ENCODE data around the gene MEA1.
A peak's percentile ranks its signal among the peaks of the same experiment; 100 is the strongest.

Gene MEA1

DNA sequence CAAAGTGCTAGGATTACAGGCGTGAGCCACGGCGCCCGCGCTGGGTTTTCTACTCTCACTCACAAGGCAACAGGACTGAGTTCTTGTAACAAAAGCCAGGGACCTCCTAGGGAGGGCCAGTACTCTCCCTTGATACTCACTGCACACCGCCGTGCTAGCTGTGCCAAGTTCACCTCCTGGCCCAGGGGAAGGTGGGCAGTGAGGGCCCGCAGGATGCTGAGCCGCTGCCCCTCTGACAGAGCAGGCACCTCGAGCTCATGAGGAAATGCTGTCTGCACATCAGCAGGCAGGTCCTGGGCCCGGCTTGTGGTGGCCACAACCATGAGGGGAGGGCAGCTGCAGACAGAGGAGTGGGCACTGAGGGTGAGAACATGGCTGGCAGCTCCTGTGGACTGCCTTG lies 46.5 kb downstream of the MEA1 start:
- H3K4me3 ChIP-seq (ENCODE audit: low read depth, low read length) = no peak overlapping the region
- POLR2A ChIA-PET = no interaction called here
- CTCF ChIA-PET = interaction anchor here (0.8 kb wide), 1 partner anchor 11 kb away, joined by 3 read pairs; no protein-coding TSS in a partner anchor
- TF ChIP-seq, protein P1, sequence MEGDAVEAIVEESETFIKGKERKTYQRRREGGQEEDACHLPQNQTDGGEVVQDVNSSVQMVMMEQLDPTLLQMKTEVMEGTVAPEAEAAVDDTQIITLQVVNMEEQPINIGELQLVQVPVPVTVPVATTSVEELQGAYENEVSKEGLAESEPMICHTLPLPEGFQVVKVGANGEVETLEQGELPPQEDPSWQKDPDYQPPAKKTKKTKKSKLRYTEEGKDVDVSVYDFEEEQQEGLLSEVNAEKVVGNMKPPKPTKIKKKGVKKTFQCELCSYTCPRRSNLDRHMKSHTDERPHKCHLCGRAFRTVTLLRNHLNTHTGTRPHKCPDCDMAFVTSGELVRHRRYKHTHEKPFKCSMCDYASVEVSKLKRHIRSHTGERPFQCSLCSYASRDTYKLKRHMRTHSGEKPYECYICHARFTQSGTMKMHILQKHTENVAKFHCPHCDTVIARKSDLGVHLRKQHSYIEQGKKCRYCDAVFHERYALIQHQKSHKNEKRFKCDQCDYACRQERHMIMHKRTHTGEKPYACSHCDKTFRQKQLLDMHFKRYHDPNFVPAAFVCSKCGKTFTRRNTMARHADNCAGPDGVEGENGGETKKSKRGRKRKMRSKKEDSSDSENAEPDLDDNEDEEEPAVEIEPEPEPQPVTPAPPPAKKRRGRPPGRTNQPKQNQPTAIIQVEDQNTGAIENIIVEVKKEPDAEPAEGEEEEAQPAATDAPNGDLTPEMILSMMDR (IDR thresholded peaks at IDR 0.05; ENCODE audit: insufficient read depth, low read length, missing control alignments) = no peak
- DNase-seq (ENCODE audit: low read depth, low spot score) = no peak

DNA sequence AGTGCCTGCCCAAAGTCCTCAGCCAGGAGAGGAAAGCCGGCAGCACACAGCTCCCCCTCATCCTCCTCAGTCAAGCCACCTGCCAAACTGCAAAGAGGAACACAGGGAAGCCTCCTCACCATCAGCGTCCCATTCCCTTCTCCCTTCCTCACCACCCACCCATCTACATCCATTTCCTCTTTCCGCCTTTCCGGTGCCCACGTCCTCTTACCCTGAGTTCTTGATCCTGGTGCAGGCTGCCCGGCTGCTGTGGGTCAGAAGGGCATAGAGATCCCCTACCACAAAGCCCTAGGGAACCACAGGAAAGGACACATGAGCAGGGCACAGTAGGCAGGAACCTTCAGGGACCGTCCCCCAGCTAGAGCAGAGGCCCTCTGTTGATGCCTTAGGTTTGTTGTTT lies 47.2 kb downstream of the MEA1 start:
- CTCF ChIA-PET = interaction anchor here (0.7 kb wide), 1 partner anchor 30 kb away, joined by 3 read pairs; no protein-coding TSS in a partner anchor
- POLR2A ChIA-PET = no interaction called here
- TF ChIP-seq, protein P1 (IDR thresholded peaks at IDR 0.05; ENCODE audit: insufficient read depth, low read length, missing control alignments) = no peak
- DNase-seq (ENCODE audit: low read depth, low spot score) = no peak
- H3K4me3 ChIP-seq (ENCODE audit: low read depth, low read length) = no peak overlapping the region

DNA sequence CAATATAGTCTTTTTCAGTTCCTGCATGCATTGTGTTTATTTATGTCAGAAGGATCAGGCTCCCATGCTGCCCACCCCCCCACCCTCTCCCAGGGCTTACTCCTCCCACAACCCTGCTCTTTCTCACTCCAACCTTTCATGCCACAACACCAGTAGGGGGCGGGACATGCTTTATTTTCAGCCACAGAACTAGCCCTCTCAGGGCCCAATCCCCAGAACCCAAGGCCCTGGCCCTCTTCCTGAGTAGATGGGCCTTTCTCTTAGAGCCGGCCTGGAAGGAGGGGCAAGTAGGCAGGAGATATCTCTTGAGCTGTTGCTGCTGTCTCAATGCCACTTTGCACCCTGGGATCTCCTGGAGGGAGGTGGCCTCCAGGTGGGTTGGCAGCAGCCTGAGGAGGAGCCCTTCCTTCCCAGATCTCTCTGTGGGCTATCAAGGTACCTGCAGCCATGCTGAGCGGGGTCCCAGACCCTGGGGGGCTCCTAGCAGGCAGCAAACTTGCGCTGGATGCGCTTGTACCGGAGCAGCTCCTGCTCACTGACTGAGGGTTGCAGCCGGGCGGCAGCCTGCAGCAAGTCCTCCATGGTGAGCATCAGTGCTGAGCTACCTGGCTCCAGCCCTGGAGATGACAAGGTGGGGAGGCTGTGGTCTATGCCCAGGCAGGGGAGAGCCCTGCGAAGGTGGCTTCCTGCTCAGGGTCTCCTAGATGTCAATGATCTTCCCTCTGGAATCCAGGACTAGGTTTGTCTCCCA lies 49.7 kb downstream of the MEA1 start:
- ChIA-PET POLR2A (interaction anchor here (0.7 to 1.0 kb wide), 2 partner anchors 15 to 25 kb away, joined by 3 to 4 read pairs; partner anchors contain the start of gene PEX6), CTCF (interaction anchor here (0.9 to 2.1 kb wide), 4 partner anchors 9 to 58 kb away, joined by 3 to 5 read pairs (median 3); partner anchors contain the start of gene CNPY3)
- DNase-seq (ENCODE audit: low read depth, low spot score) = no peak

DNA sequence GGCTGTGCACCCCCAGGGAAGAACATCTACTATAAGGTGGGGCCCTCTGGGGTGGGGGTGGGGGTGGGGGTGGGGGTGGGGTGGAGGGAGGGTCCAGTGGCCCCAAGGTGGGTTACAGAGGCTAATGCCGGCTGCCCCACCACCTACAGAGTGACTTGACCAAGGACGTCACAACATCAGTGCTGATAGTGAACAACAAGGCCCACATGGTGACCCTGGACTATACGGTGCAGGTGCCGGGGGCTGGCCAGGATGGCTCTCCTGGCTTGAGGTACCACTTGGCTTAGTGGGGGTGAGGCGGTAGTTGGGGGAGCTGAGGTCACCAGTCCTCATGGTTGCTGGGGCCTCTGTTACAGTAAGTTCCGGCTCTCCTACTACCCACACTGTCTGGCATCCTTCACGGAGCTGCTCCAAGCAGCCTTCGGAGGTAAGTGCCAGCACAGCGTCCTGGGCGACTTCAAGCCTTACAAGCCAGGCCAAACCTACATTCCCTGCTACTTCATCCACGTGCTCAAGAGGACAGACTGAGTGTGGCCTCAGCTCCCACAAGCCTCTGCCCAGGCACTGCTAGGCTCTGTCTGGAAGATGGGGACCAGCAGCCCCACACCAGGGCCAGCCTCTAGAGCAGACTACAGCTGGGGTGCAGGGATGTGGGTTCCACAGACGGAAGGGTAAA lies 50.4 kb downstream of the MEA1 start:
- no peak for DNase-seq (ENCODE audit: low read depth, low spot score)
- ChIA-PET CTCF (interaction anchor here (2.1 kb wide), 1 partner anchor 34 kb away, joined by 5 read pairs; the partner anchor contains the start of gene CNPY3), POLR2A (interaction anchor here (1.4 kb wide), 1 partner anchor 21 kb away, joined by 4 read pairs; the partner anchor contains the start of gene PPP2R5D)
- TF ChIP-seq, protein P1 (IDR thresholded peaks at IDR 0.05; ENCODE audit: insufficient read depth, low read length, missing control alignments) = no peak
- H3K4me3 ChIP-seq (ENCODE audit: low read depth, low read length) = no peak overlapping the region

More for the DNA sequence above, 49.7 kb downstream of the MEA1 start:
- no peak overlapping the region for H3K4me3 ChIP-seq (ENCODE audit: low read depth, low read length)
- TF ChIP-seq, protein P1 (IDR thresholded peaks at IDR 0.05; ENCODE audit: insufficient read depth, low read length, missing control alignments) = peak; percentile 32

DNA sequence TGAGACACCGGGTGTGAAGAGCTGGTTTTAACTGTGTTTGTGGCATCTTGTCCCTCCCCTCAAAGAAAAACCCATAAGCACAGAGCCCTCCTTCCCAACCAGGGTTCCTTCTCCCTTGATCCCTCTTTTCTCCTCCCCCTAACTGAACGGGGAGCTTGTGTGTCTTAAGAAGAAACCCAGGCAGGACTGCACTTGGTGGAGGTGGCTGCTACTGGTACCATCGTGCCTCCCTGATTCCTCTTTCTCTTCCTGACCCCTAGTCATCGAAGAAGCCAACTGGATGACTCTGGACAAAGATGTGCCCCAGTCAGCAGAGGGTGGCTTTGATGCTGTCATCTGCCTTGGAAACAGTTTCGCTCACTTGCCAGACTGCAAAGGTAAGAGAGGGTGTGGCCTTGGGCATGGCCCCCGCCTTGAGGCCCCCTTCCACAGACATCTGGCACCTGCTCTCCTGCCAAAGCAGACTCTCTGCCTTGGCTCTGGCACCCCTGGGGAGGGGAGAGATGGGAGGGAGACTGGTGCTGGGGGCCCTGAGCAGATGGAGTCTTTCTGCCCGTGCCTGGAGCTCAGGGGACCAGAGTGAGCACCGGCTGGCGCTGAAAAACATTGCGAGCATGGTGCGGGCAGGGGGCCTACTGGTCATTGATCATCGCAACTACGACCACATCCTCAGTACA lies 51.1 kb downstream of the MEA1 start:
- TF ChIP-seq, protein P1 (IDR thresholded peaks at IDR 0.05; ENCODE audit: insufficient read depth, low read length, missing control alignments) = no peak
- CTCF ChIA-PET = interaction anchor here (2.1 kb wide), 1 partner anchor 33 kb away, joined by 5 read pairs; the partner anchor contains the start of gene CNPY3
- POLR2A ChIA-PET = interaction anchor here (1.2 to 1.4 kb wide), 2 partner anchors 17 to 22 kb away, joined by 3 to 4 read pairs; partner anchors contain the start of genes PEX6 and PPP2R5D
- no peak overlapping the region for H3K4me3 ChIP-seq (ENCODE audit: low read depth, low read length)
- DNase-seq (ENCODE audit: low read depth, low spot score) = no peak

Data from AG04449 (cell line).